HG02884 (cell line): Measurements from ENCODE around the gene GLIPR1L1.
"Not testable (repeated sequence)": the region's sequence is repeated elsewhere in the genome, so short reads cannot be mapped to it uniquely, and the experiment has no call there.

Experiments used
- ATAC-seq: cut with Tn5 transposase; IDR thresholded peaks from one replicate; pipeline ENCODE4 v1.9.1; 2021; ENCODE audit warnings: mild to moderate bottlenecking, moderate library complexity; ENCODE audit not compliant: unreplicated experiment

Gene GLIPR1L1, protein sequence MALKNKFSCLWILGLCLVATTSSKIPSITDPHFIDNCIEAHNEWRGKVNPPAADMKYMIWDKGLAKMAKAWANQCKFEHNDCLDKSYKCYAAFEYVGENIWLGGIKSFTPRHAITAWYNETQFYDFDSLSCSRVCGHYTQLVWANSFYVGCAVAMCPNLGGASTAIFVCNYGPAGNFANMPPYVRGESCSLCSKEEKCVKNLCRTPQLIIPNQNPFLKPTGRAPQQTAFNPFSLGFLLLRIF

DNA sequence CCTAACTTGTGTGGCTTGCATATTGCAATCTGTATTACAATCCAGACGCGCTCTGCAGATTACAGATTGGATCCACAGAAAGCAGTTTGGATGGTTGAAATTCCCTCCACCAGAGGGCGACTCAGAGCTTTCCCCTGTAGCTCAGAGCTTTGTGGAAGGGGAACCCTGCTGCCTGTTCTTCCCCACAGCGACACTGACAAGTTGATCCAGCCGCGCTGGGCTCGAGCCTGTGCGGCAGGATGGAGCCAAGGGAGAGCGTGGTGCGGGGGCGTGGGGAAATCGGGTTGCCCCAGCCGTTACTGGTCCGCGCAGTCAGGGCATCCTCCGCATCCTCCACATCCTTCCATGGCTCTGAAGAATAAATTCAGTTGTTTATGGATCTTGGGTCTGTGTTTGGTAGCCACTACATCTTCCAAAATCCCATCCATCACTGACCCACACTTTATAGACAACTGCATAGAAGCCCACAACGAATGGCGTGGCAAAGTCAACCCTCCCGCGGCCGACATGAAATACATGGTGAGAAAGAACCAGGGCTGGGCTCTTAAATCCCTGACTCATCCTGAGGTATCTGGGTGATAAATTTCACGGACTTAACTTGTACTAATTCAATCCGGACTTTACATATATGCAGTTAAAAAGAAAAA, at the start of gene GLIPR1L1:
Gene GLIPR1L1 (plus strand): TSS at position 287 of the 647 bp plus-strand sequence. CDS start 59 bp downstream, at position 346.
- ATAC-seq, result peak; percentile 64

DNA sequence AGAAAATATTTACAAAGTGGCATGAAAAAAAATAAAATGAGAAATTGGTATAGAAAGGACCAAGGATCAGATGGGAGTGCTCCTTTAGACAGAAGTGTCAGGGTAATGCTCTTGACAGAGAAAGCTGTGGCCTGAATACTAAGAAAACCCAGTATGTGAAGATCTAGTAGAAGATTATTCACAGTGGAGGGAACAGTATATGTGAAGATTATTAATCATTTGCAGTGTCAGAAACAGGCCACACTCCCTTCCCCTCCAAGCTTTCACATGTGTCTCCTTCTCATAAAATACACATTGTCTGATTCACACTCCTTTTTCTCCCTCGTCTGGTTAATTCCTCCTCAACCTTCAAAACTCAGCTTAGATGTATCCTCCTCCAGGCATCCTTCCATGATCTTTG, 45.6 kb upstream of the GLIPR1L1 start:
- ATAC-seq, result no peak

DNA sequence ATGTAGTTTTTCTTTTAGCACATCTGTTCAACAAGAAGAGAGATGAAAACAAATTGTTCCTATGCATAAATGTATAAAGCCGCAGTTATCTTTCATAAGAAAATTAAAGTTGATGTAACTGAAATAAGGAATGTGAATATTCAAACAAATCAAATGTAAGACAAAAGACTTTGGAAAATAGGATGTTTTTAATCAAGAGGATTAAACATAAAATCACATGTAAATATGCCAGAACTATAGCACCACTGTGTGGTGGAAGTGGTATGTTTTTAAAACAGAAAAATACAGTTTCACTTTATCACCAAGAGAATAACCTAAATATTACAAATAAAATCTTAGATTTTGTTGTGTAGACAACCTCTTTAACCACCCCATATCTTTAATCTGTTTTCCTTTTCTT, 44.7 kb upstream of the GLIPR1L1 start:
- ATAC-seq, result no peak

DNA sequence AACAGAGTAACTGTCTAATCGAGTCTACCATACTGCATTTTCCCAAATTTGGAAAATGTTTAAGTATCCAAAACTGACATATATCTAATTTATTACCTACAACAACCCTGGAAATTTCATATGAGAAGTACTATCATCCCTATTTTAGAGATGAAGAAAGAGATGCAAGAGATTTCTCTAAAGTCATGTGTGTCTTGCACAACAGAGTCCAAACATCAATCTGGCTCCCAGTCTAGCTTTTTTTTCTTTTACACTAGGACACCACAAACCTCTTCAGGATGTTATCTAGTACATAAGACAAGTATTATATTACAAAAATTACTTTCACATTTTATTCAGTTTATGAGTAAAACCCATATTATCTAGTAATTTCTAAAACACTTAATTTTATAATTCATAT, 43.5 kb upstream of the GLIPR1L1 start:
- ATAC-seq, result no peak

DNA sequence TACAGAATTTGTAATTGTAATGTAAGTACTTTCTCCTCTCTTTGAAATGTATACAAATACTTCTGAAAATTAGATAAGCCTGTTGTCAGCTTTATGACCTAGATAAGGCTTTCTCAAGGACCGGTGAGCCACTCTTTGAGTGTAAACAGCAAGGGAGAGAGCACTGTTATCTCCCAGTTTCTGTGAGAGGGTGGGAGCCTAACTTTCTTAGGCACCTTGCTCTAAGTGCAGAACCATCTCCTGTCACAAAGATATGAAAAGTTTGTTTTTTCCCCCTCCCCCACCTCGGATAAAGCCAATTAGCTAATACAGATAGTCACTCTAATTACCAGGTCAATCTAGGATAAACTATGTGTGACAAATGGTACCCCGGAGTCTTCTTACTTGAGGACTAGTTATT, 40.1 kb upstream of the GLIPR1L1 start:
- no peak for ATAC-seq

DNA sequence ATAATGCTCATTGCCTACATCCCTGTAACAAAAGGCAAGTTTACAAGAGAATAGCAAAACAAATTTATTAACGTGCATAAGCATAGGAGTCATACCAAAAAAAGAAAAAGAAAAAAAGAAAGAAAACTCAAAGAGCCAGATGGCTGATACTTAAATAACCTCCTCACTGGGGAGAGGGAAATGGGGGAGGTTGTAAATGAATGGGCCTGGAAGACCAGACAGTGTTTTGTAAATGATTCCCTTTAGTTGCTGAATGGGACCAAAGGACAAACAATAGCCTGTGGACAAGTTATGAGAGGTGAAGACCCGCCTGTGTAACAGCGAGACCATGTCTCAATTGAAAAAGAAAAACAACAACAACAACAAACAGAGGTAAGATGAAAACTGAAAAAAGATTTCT, 39.7 kb upstream of the GLIPR1L1 start:
- no peak for ATAC-seq

DNA sequence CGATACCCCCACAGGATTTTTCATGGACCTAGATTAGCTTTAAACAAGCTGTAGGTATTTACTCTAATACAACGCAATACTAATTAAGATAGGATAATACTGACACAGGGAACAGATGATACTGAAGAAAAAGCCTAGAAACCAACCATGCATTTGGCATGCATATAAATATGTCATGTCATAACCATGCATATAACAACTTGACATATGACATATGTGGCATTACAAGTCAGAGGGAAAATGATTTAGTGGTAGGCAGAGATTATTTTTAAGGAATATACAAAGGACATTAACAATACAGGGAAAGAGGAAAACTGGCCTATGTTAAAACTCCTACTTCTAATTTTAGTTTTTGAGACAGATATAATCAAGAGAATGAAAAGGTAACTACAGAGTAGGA, 32.2 kb upstream of the GLIPR1L1 start:
- ATAC-seq, result no peak

DNA sequence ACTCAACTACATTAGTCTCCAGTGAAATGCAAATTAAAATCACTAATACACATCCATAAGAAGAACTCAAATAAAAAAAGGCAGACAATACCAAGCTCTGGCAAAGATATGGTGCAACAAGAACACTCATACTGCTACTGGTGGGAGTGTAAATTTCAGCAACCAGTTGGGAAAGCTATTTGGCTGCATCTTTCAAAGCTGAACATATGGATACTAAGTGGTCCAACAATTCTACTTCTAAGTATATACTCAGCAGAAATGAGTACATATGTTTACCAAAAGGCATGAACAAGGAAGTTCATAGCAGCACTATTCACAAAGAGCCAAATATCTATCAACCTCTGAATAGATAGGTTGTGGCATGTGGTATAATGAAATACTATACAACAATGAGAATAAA, 31.7 kb upstream of the GLIPR1L1 start:
- no peak for ATAC-seq

DNA sequence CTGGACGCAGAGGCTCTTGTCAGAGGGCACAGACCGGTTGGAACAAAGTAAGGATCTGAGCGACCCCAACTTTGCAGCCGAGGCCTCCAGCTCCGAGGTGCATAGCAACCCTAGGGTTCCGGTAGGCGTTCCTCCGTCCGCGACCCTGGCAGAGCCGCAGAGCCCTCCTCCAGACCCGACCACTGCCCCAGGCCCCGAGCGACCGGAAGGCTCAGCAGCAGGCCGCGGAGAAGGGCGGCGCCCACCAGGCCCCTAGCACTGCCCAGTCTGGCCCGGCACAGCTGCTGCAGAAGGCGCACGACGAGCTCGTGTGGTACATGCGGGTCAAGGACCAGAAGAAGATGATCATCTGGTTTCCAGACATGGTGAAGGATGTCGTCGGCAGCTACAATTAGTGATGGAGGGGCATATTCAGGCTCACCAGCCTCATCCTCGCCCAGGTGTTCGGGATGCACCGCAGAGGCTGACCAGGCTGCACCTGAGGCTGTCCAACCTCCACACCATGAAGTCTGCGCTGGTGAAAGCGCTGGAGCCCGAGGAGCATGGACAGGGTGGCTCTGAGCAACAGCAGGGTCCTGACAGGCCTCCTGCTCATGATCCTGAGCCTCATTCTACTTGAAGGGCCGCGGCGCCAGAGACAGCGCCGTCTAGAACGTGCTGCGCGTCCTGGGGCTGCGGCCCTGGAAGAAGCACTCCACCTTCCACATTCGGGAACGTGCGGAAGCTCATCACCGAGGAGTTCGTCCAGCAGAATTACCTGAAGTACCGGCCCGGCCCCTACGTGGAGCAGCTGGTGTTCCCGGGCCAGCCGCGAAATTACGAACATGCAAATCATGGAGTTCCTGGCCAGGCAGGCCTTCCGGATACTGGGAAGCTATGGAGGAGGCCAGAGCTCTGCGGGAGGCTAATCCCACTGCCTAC, 28.8 kb upstream of the GLIPR1L1 start:
- no peak for ATAC-seq

DNA sequence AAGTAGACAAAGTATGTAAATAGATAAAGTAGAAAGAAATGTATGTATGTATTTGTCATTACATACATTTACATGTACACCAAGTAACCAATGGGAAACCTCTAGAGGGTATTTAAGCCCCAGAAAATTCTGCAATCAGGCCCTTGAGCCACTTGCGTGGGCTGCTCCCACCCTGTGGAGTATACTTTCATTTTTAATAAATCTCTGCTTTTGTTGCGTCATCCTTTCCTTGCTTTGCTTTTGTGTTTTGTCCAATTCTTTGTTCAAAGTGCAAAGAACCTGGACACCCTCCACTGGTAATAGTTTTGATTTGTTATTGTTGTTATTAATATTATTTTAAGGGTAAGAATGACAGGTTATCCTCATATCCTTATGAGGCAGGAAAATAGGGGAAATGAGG, 26.2 kb upstream of the GLIPR1L1 start:
- no peak for ATAC-seq

DNA sequence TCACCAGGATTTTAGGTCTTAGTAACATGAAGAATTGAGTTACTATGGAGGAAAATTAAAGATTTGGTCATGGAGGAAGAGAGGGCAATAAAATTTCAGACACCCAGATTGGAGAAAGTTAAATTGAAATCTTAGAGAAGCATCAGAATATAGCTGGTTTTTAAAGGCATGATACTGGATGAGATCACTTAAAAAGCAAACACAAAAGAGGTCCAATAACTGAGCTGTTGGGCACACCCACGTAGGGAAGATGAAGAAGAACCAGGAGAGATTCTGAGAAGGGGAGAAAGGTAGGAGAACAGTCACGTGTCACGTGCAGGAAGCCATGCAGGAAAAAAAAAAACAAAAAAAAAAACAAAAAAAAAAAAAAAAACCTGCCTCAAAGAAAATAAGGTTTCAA, 23.1 kb upstream of the GLIPR1L1 start:
- ATAC-seq, result no peak

DNA sequence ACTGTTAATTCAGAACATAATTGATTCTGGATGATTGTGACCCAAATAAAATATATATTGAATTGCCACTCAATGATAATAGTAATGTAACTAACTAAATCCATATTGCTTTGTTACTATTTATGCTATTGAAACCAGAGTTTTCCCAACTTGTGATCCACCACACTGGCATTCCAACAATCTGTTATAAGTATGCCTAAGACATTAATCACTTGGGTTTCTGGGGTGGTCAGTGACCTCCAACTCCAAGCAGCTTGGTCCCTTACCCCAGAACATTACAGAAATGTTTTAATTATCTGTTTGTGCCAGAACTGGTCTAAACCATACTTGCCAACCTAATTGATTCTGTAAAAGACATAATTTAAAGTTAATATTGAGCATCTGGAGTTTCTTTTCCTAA, 19.0 kb upstream of the GLIPR1L1 start:
- no peak for ATAC-seq

DNA sequence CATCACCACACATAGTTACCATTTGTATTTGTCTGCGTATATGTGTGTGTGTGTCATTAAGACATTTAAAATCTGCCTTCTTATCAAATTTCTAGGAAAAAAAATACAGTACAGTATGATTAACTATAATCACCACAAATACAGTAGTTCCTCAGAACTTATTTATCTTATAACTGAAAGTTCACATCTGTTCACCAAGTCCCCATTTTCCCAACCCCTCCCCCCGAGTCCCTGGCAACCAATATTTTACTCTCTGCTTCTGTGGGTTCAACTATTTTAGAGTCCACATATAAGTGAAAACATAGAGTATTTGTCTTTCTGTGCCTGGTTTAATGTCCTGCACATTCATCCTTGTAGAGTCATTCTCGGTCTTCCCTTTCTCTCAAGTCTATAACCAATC, 16.7 kb upstream of the GLIPR1L1 start:
- ATAC-seq, result no peak

DNA sequence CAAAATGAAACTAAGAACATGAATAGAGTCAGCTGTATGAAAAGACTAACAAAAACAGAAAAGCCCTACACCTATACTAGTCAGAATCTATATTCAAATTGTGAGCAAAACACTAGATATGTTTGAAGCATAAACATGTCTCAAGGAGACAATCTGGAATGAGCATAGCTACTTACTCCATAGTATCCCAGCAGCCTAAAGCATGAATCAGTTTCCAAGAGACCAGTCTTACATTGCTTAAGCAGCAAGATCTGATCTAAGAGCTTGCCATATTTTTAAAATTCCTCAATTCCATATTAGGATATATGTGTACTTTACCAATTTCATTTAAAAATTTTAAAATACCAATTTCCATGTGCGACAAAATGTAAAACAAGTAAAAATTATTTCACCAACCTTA, 12.0 kb upstream of the GLIPR1L1 start:
- no peak for ATAC-seq

DNA sequence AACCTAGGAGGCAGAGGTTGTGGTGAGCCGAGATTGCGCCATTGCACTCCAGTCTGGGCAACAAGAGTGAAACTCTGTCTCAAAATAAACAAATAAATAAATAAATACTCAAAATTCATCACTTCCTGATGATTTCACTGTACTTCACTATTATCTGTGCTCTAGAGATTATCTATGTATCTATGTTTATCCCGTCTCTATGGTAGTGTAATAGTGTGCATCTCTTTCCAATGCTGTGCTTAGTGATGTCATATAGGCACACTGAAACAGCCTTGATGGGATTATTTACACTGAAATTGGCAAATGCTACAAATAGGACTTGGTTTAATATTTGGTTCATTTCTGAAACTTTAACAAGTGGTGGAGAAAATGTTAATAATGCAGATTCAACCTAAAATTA, 10.8 kb upstream of the GLIPR1L1 start:
- ATAC-seq, result no peak

DNA sequence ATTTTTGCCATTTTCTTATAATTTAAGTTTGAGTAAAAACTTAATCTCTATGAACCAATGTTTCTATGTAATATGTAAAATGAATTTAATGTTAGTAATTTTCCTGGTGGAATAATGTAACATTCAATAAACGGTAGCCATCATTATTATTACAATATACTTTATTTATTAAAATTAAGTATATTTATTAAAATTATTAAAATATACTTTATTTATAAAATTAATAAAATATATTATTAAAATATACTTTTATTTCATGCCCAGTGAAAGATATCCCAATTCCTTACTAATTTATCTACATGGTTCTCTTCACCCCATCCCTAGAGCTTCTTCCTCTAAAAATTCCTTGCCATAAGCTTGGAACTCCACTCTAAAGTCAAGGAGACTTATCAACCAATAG, 6.8 kb upstream of the GLIPR1L1 start:
- ATAC-seq, result no peak

DNA sequence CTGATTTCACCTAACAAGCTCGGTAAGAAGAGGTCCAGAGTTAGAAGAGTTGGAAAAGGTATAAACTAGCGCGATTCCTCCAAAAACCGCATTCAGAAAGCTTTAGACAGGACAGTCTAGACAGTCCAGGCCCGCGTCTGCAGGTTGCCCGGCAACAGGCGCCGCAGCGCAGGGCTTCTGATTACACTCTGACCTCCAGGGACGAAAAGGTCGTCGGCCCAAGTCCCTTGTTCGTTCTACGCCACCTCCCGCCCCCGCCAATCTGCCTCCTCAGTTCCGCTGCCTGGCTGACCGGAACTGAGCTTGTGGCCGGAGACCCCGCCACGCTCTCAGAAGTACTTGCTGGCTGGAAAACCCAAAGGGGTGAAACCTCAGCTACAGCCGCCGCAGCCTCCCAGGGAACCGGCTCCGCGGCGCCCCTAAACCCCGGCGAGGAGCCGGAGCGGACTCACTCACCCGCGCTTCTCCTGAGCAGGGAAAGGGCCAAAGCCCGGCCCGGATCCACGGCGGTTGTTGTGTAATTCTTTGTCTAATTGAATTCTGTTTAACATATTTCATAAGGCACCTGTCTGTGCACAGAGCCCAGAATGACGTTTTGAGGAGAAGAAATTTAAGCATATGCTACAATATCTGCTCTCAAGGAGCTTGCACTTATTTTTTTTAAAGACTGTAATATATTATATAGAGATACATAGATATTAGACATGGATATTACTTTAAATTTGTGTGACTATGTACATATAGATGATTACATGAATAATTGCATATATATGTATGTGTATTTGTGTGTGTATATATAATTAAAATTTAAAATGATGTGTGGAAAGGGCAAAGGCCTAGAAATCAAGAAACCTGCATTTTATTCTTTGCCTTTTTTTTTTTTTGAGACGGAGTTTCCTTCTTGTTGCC, 4.3 kb upstream of the GLIPR1L1 start, which contains the start of gene CAPS2:
Gene CAPS2 (minus strand): TSS at position 407 of the 909 bp plus-strand sequence. CDS start 3,826 bp downstream, outside the sequence.
- peak; percentile 81 for ATAC-seq

DNA sequence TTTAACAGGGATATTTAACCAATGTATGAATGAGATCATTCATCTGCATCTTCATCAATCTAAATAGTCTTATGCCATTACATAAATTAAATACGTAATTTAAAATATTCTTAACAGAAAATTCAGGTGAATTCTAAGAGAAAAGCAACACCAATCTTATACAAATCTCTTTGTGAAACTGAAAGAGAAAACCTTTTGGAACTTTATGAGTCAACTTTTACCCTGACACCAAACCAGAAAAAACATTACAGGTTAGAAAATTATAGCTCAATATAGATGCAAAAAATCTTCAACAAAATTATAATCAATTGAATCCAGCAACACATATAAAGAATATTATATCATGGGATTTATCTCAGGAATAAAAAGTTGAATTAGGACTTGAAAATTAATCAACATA, 3.4 kb downstream of the GLIPR1L1 start:
- ATAC-seq, result peak; percentile 40

DNA sequence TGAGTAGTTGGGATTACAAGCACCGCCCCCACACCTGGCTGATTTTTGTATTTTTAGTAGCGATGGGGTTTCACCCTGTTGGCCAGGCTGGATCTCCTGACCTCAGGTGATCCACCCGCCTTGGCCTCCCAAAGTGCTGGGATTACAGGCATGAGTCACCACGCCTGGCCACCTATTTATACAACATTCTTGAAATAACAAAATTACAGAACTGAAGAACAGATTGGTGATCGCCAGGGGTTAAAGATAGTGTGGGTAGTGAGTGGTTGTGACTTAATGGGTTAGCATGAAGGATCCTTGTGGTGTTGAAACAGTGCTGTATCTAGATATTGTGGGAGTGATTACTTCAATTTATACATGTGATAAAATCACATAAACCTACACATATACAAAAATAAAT, 7.4 kb downstream of the GLIPR1L1 start:
- no peak for ATAC-seq

DNA sequence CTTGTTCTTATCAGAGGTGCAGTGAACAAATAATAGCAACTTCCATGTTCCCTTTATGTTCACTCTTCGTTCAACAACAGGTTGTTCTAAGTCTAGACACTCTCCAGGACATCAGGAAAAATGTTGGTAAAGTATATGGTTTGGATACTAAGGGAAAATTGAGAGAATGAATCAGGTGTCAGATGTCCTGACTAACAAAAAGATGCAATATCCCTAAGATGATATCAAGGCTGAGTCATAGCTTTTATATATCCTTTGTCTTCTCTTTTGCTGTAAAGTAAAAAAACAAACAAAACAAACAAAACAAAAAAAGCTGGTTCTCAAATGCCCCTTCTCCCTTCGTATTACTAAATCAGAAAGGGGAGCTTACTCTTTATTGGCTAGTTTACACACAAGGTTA, 11.1 kb downstream of the GLIPR1L1 start:
- no peak for ATAC-seq

DNA sequence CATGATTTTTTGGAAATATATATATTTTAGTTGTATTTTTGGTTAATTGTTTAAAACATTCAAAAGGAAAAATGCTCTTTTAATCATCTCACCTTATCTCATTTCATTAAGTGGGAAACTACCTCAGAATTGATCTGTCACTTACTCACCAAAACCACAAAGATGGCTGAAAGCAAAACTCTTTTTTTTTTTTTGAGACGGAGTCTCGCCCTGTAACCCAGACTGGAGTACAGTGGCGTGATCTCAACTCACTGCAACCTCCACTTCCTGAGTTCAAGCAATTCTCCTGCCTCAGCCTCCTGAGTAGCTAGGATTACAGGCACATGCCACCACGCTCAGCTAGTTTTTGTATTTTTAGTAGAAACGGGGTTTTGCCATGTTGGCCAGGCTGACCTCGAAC, 11.7 kb downstream of the GLIPR1L1 start:
- ATAC-seq, result not testable (repeated sequence)
